ENCODE results near the gene ZNF230. TPM values are rescaled to one million over a fixed set of nuclear protein-coding genes. Genes with fewer than 3 reads are reported as not detected.

The ZNF230 gene
- total RNA-seq, 4 donors from 2014 or later: 1.7 to 11.3 (median 2.3) TPM

- WGBS: 100% methylated on average over 2 of the region's 2 CpGs
- TF ChIP-seq, protein P1, sequence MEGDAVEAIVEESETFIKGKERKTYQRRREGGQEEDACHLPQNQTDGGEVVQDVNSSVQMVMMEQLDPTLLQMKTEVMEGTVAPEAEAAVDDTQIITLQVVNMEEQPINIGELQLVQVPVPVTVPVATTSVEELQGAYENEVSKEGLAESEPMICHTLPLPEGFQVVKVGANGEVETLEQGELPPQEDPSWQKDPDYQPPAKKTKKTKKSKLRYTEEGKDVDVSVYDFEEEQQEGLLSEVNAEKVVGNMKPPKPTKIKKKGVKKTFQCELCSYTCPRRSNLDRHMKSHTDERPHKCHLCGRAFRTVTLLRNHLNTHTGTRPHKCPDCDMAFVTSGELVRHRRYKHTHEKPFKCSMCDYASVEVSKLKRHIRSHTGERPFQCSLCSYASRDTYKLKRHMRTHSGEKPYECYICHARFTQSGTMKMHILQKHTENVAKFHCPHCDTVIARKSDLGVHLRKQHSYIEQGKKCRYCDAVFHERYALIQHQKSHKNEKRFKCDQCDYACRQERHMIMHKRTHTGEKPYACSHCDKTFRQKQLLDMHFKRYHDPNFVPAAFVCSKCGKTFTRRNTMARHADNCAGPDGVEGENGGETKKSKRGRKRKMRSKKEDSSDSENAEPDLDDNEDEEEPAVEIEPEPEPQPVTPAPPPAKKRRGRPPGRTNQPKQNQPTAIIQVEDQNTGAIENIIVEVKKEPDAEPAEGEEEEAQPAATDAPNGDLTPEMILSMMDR (IDR thresholded peaks at IDR 0.05): no peak
- TF ChIP-seq EP300 (IDR thresholded peaks at IDR 0.05) (no peak), POLR2A (IDR thresholded peaks at IDR 0.05) (no peak), POLR2AphosphoS5 (IDR thresholded peaks at IDR 0.05) (no peak)
- H3K9me3 ChIP-seq: peaks cover 12% of the 10 kb centered on the region
Observed at GRCh38 chr19:44059229-44059628, 56.5 kb downstream of the ZNF230 start.

DNA sequence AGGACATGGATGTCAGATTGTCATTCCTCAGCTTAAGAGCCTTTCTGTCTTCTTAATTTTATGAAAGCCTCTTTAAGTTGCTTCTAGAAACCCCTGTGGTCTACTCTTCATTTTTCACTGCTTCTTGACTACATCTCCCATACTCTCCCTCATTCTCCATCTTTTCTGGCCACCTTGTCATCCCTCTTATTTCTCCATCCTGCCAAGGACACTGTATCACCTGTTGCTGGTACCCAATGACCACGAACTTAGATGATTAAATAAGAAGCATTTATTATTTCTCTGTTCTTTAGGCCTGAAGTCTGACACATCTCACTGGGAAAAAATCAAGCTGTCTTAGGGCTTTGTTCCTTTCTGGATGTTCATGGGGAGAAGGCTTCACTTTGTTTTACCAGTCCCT, 58.3 kb downstream of the ZNF230 start:
- Histone ChIP-seq H3K4me1 (no peaks in the 10 kb centered on the region), H3K9me3 (peaks cover 18% of the 10 kb centered on the region), H3K4me3 (no peak overlapping the region), H3K36me3 (peaks cover 82% of the 10 kb centered on the region), H3K27ac (no peak overlapping the region), H3K27me3 (no peaks in the 10 kb centered on the region)
- 96% methylated on average over 1 of the region's 1 CpG for WGBS
- TF ChIP-seq POLR2A (IDR thresholded peaks at IDR 0.05) (no peak), EP300 (IDR thresholded peaks at IDR 0.05) (no peak), POLR2AphosphoS5 (IDR thresholded peaks at IDR 0.05) (no peak)
- TF ChIP-seq, protein P1 (IDR thresholded peaks at IDR 0.05): no peak
- no peak for DNase-seq (ENCODE audit: low spot score in 2 of 2)

More at GRCh38 chr19:44059229-44059628, 56.5 kb downstream of the ZNF230 start:
- Histone ChIP-seq H3K4me1 (no peaks in the 10 kb centered on the region), H3K36me3 (peaks cover 77% of the 10 kb centered on the region), H3K27me3 (no peaks in the 10 kb centered on the region), H3K4me3 (no peak overlapping the region), H3K27ac (no peak overlapping the region)
- DNase-seq (ENCODE audit: low spot score in 2 of 2): no peak

Other genes with a start within 250 kb of the ZNF230 start
- gene SMG9, start 248.0 kb upstream of the ZNF230 start, total RNA-seq: 10 to 100 TPM; 21.5 to 44.4 (median 30.1) TPM
- 10 to 100 TPM; 26.4 to 77.9 (median 48.2) TPM for gene KCNN4, start 222.0 kb upstream of the ZNF230 start, total RNA-seq
- gene LYPD5, start 200.5 kb upstream of the ZNF230 start, total RNA-seq: 100 to 1,000 TPM in 1 of 4 donors, 10 to 100 TPM in 3; 48.5 to 114 (median 98.5) TPM
- gene ZNF283, start 175.6 kb upstream of the ZNF230 start, total RNA-seq: 10 to 100 TPM in 2 of 4 donors, 1 to 10 TPM in 2; 4.7 to 26.4 (median 10.0) TPM
- 1 to 10 TPM in 2 of 4 donors, under 1 TPM in 2; 0.72 to 1.6 (median 1.2) TPM for gene ZNF404, start 119.0 kb upstream of the ZNF230 start, total RNA-seq
- gene ZNF45, start 67.7 kb upstream of the ZNF230 start, total RNA-seq: 10 to 100 TPM in 2 of 4 donors, 1 to 10 TPM in 2; 5.8 to 10.8 (median 9.9) TPM
- 1 to 10 TPM; 2.1 to 6.8 (median 3.0) TPM for gene ZNF221, start 51.7 kb upstream of the ZNF230 start, total RNA-seq
- gene ZNF155, start 18.8 kb upstream of the ZNF230 start, total RNA-seq: 1 to 10 TPM; 2.2 to 10.0 (median 8.0) TPM
- gene ZNF222, start 22.4 kb downstream of the ZNF230 start, total RNA-seq: 1 to 10 TPM; 2.7 to 4.3 (median 3.4) TPM
- 10 to 100 TPM in 1 of 4 donors, 1 to 10 TPM in 3; 1.3 to 13.4 (median 5.7) TPM for gene ZNF223, start 49.1 kb downstream of the ZNF230 start, total RNA-seq
- 1 to 10 TPM; 1.2 to 4.9 (median 1.3) TPM for gene ZNF284, start 69.2 kb downstream of the ZNF230 start, total RNA-seq
- gene ZNF224, start 91.4 kb downstream of the ZNF230 start, total RNA-seq: 10 to 100 TPM; 11.5 to 43.9 (median 19.8) TPM
- gene ZNF225, start 110.4 kb downstream of the ZNF230 start, total RNA-seq: 1 to 10 TPM; 1.5 to 5.4 (median 3.7) TPM
- gene ZNF234, start 138.6 kb downstream of the ZNF230 start, total RNA-seq: 1 to 10 TPM; 2.6 to 9.0 (median 6.8) TPM
- gene ZNF226, start 162.1 kb downstream of the ZNF230 start, total RNA-seq: 10 to 100 TPM; 12.1 to 20.1 (median 13.5) TPM
- 10 to 100 TPM in 2 of 4 donors, 1 to 10 TPM in 2; 8.5 to 24.0 (median 15.5) TPM for gene ZNF227, start 209.6 kb downstream of the ZNF230 start, total RNA-seq